GM21423 (cell line): ENCODE measurements around the gene B4GALT5.
A peak's percentile ranks its signal among the peaks of the same experiment; 100 is the strongest.
"Not testable (repeated sequence)": the region's sequence is repeated elsewhere in the genome, so short reads cannot be mapped to it uniquely, and the experiment has no call there.

Experiments
- ATAC-seq: cut with Tn5 transposase; IDR thresholded peaks from one replicate; pipeline ENCODE4 v1.9.1; 2021; ENCODE audit warnings: mild to moderate bottlenecking, moderate library complexity; ENCODE audit not compliant: unreplicated experiment

B4GALT5 gene, protein sequence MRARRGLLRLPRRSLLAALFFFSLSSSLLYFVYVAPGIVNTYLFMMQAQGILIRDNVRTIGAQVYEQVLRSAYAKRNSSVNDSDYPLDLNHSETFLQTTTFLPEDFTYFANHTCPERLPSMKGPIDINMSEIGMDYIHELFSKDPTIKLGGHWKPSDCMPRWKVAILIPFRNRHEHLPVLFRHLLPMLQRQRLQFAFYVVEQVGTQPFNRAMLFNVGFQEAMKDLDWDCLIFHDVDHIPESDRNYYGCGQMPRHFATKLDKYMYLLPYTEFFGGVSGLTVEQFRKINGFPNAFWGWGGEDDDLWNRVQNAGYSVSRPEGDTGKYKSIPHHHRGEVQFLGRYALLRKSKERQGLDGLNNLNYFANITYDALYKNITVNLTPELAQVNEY

DNA sequence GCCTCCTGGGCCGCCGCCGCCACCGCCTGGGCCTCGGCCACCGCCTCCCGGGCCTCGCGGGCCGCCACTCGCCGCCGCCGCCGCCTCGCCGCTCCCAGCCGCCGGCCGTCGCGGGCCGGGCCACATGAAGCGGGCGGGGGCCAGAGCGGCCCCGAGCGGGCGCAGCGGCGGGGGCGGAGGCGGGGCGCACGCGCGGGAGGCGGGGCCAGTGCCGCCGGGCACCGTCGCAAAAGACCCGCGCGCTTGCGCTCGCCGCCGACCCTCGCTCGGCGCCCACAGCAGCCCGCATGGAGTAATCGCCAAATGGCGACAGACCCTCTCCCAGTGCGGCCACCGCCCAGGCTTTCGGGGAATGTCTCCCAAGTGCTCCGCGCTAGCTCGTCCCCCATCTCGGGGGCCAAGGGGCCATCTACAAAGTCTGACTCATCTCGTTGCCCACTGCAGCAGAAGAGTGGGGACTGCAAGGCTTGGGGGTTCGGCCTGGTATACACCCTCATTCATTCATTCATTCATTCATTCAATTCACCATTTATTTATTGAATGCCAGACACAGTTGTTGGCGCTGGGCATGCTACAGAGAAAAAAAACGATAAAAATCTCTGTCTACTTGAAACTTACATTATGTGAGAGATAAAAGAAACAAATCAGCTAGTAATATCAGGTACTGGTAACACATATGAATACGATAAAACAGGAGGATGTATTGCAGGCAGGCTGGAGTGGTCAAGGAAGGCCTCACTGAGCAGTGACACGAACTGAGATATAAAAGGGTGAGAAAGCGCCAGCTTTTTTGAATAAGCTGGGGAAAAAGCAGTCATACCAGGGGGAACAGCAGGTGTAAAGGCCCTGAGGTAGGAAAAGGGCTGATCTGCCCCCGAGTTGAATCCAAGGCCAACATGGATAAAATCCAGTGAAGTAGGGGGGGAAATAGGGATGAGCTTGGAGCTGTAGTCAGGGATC, at the start of gene B4GALT5:
Gene B4GALT5 (minus strand): TSS at position 126 of the 960 bp plus-strand sequence. CDS start 188 bp downstream, outside the sequence.
- peak; percentile 71 for ATAC-seq

DNA sequence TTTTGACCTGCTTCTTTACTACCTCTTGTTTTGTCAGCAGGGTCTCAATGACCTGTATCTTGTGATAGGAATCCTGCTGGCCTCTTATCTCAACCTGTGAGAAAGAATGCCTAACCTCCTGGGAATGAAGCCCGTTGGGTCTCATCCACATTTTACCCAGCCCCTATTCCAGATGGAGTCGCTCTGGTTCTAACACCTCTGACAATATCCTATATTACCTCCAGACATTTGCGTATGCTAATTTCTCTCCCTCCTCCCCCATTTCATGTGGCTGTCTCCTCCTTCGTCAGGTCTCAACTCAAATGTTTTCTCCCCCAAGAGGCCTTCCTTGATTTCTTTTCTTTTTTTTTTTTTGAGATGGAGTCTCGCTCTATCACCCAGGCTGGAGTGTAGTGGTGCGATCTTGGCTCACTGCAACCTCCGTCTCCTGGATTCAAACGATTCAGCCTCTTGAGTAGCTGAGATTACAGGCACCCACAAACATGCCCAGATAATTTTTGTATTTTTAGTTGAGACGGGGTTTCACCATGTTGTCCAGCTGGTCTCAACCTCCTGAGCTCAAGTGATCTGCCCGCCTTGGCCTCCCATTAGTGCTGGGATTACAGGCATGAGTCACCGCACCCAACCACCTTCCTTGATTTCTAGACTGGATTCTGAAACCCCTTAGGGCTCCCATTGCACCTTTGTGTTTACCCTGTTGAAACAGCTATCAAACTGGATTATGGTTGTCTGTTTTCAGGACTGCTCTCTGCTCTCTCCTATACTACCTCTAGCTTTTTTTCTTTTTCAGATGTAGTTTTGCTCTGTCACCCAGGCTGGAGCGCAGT, 49.5 kb upstream of the B4GALT5 start:
- ATAC-seq: no peak

DNA sequence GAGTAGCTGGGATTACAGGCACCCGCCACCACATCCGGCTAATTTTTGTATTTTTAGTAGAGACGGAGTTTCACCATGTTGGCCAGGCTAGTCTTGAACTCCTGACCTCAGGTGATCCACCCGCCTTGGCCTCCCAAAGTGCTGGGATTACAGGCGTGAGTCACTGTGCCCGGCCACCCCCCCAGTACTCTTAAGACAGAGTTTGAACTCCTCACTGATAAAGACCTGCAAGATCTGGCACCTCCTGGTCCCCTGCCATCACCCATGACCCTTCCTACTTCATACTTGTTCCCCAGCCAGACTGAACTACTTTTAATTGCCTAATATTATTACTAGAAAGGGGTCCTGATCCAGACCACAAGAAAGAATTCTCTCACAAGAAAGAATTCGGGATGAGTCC, 48.2 kb upstream of the B4GALT5 start:
- not testable (repeated sequence) for ATAC-seq

DNA sequence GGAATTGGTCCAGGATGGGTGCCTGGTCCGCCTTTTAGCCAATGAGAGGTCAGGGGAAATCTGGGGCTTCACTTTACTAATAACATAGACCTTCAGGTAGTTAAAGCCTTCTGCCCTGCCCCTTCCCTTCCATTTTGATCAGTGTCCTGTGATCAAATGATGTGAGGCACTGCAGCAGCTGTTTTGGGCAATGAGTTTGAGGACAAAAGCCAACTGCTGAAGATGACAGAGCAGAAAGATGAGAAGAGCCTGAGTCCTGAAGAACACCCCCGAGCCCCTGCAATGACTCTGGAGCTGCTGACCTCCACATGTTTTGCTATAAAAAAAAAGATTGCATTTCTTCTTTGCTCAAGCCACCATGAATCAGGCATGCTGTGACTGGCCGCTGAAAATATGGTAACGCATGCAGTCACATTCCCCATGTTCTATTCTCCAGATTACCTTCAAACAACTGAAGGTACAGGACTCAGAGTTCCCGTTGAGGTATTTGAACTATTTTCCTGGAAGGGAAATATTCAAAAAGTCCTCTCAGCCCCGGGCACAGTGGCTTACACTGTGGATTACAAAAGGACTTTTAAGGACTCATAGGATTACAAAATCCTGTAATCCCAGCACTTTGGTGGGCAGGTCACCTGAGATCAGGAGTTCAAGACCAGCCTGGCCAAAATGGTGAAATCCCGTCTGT, 45.7 kb upstream of the B4GALT5 start:
- ATAC-seq: no peak

DNA sequence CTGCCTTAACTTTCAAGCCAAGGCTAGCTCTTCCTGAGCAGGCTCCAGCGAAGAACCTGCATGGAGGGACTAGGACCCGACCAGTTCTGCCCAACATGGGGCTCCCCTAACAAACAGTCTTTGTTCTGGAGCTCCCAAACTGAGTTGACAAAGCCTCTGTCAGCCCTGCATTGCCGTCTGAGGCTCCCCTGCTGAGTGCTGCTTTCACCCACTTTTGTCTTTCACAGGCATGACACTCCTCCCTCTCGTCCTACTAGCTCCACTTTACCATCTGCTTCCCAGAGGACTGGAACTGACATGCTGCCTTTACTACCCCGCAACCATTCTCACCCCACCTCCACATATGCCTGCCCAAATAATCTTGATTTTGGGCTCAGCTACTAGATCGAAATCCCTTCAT, 45.1 kb upstream of the B4GALT5 start:
- no peak for ATAC-seq

DNA sequence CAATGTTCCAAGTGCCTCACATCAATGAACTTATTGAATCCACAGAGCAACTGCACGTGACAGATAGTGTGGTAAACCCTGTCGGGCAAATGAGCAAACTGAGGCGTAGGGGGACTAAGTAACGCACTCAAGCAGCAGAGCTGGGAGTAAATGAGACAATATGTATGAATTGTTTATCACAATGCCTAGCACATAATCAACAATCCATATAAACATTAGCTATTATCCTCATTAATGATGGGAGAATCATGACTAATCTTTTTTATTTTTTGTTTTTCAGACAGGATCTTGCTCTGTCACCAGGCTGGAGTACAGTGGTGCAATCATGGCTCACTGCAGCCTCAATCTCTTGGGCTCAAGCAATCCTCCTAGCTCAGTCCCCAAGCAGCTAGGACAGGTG, 43.9 kb upstream of the B4GALT5 start:
- no peak for ATAC-seq

DNA sequence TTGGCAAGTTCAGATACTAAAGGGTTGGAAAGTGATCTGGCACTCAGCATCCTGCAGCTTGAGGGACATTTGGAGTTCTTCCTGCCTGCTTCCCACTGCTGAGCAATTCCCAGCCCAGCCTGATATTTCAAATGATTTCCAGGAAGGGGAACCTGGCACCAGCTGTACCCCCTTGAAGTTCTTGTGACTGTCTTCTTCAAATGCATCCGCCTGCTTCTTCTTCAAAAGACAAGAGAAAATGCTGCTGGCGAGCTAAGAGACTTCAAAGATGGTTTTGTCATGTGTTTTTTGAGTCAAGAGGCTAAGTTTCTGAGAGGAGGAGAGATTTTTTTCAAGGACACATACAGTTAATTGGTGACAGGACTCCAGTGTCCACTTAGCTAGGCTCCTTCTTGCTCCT, 42.6 kb upstream of the B4GALT5 start:
- no peak for ATAC-seq

DNA sequence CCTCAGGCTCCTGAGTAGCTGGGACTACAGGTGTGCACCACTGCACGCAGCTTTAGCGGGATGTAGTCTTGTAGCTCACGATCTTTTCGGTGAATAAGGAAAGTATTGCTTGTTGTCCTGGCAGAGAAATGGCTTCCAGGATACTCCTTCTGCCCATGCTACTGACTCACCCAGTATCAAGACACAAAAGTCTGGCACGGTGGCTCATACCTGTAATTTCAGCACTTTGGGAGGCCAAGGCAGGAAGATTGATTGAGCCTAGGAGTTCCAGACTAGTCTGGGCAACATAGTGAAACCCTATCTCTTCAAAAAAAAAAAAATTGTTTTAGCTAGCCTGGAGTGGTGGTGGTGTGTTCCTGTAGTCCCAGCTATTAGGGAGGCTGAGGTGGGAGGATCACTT, 40.9 kb upstream of the B4GALT5 start:
- no peak for ATAC-seq

DNA sequence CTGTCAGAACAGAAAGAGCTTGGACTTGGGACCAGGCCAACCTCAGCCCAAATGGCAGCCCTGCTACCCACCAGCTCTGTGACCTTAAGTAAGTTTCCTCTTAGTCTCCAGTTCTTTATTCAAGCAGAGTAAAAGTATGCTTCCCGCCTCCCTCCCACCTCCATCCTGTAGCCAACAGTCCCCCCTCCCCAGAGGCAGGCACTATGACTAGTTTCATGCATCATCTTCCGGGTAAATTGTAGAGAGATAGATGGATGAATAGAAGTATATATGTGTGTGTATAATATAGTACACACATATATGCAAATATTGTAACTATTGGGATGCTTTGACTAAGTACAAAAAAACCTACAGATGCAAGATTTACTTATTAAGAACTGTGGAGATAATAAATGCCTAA, 39.5 kb upstream of the B4GALT5 start:
- ATAC-seq: no peak

DNA sequence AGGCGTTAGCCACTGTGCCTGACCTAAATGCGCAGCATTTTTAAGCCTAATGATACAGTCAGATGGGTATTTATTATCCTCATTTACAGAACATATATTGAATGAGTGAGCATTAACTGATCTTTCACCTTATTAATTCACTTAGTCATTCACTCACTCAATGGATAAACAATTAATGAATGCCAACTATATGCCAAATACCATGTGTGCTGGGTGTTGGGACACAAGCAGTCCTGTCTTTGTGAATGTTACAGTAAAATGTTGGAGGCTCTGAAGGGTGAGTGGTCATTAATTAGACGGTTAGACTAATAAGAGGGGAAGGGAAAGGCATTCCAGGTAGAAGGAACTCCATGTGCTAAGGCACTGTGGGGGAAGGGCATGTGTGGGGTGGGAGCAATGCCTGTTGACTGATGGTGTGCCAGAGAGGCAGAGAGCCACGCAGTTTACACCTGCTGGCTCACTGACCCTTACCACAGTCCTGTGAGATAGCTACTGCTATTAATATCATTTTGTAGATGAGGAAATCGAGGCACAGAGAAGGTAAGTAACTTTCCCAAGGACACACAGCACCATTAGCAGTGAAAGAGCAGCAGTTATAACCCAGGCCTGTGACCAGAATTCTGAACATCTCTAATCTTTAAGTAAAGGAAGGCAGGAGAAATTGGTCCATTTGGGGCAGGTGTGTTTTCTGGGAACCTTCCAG, 38.7 kb upstream of the B4GALT5 start:
- no peak for ATAC-seq

DNA sequence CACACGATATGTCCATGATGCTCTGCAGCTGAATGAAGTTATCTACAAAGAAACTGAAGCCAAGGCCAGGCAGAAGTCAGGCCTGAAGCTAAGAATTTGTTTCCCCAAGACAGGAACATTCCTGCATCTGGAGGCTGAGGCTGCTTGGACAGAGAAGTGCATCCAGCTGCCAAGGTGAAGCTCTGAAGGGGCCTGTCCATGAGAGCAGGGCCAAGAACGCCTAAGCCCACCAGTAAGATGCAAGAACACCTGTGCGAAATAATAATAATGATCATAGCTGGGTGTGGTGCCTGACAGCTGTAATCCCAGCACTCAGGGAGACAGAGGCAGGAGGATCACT, 37.7 kb upstream of the B4GALT5 start:
- no peak for ATAC-seq

DNA sequence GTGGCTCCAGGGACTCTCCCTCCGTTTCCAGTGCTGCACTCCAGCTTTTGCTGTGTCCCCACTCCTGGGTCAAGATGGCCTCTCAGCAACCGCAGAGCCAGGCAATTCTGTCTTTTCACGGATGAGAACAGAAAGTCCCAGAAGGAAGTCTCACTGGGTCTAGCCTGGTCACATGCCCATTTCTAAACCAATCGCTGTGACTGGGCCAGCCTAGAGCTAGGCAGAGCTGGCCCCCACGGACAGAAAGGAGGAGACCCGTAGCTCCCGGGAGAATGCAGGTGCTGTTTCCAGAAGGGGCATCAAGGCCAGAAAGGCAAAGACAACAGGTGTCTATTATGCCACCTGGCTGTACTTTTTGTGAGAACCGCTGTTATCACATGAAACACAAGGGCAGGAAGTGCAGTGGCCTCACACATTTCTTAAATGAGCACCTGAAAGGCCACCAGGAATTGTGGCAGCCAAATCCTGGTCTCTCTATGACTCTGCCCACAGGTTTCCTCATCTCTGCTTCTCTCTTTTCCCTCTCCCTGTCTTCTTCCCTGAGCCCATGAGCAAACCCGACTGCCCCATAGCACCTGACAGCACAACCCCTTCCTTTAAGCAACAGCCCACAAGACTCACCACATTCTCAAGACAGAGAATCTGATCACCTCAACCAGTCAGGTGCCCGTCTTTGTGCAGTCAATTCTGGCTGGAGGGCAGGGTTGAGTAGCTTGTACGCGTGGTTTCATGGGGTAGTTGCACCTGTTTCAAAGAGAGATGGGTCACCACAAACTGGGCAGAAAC, 37.1 kb upstream of the B4GALT5 start:
- ATAC-seq: peak; percentile 81

DNA sequence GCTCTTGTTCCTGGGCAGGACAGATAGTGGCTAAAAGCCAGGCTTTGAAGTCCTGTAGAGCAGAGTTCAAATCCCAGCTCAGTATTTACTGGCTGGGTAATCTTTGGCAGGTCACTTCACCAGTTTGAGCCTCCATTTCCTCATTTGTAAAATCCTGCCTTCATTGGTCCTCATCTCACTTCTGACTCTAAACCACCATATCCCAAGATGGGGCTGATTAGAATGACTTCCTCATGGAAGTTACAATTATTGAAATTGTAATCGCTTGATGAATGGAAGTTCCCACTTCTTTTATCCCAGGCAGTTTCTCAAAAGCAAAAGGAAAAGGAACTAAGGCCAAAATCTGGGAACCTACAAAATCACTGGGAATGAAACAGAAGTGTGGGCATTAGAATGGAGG, 35.9 kb upstream of the B4GALT5 start:
- no peak for ATAC-seq

DNA sequence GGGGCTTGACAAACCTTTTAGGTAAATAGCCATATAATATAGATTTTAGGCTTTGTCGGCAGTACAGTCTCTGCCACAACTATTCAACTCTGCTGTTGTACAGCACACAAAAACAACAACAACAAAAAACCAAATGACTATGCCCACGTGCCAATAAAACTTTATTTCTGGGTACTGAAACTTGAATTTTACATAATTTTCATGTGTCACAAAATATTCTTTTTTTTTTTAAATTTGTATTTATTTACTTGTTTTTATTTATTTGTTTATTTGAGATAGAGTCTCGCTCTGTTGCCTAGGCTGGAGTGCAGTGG, 34.8 kb upstream of the B4GALT5 start:
- ATAC-seq: no peak

DNA sequence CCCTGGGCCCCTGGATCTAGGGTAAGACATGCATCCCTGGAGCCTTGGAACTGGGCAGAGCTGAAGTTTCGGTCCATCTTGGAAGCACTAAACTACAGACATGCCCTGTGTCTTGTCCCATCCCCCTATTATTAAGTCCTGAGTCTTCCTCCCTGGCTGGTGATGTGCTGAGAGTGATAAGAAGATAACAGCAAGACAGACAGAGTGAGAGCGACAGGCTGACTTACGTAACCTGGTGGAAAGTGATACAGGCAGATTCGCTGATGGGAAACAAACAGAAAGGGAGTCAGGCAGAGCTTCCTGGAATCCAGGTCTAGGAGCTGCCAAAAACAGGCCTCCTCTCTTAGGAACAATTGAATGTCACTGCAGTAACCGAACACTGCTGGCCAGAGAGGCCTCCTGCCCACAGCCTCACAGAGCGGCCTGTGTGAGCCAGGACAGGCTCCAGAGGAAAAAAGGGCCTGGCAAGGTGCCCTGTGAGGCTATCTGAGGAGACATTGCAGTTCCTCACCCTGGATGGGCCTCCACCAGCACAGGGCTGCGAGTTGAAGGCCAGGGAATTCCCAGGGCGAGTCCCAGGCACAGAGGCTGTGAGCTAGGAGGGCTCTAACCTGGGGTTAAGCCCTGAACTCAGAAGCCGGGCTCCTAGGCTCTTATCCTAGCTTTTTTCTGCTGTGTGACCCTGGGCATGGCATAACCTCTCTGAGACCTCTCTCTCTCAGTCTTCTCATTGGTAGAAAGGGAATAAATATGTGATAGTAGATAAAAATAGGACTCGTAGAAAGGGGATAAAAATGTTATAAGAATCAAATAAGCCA, 34.2 kb upstream of the B4GALT5 start:
- no peak for ATAC-seq

DNA sequence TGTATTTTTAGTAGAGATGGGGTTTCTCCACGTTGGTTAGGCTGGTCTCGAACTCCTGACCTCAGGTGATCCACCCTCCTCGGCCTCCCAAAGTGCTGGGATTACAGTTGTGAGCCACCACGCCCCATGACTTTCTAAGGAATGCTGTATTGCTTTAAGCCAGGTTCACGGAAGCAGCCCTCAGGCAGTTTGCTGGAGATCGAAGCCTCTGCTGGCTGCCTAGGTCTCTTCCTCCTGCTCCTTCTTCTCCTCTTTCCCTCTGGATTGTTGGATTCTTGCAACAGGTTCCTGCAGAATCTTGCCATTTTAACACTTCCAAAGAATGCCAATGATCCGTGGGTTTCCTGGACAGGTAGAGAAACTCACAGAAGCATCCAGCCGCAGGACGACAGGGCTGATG, 29.3 kb upstream of the B4GALT5 start:
- ATAC-seq: no peak

DNA sequence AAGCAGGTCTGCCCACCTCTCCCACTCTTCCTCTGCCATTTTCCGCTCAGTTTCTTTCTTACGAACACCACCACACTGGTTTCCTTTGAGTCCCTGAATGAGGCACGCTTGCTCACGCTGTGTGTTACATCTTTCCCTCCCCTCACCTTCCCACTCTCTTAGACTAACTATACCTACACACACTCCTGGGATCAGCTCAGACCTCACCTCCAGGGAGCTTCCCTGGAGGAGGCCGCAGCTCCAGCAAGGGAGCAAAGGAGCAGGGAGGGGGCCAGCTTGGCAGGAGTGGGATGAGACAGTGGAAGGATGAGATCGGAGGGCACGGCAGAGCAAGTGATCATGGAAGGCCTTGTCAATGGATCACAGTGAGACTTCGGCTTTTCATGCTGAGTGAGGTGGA, 28.3 kb upstream of the B4GALT5 start:
- no peak for ATAC-seq

DNA sequence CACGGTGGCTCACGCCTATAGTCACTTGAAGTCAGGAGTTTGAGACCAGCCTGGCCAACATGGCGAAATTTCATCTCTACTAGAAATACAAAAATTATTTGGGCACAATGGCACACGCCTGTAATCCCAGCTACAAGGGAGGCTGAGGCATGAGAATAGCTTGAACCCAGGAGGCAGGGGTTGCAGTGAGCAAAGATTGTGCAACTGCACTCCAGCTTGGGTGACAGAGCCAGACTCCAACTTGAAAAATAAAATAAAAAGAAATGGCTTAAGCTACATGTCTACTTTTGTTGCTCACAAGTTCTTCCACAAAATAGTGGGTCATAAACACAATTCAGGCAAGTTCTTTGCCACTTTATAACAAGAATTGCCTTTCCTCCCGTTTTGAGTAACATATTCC, 27.1 kb upstream of the B4GALT5 start:
- no peak for ATAC-seq

DNA sequence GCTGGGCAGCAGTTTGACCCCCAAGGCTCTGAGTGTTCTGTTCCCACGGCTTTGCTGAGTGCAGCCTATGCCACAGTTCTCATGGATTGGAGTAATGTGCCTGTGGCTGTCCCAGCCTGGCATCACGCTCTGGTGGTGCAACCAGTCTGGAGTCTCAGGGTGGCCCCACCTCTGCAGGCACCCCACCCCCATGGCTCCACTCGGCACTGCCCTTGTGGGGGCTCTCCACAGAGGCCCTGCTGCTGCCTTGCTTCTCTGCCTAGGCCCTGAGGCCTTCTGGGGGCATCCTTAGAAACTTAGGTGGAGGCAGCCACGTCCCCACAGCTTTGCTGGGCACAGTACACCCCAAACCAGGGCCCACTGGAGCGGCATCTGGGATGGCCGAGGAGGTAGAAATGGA, 25.4 kb upstream of the B4GALT5 start:
- ATAC-seq: no peak
